ENCODE measurements around the gene PLCB3. TPM values are rescaled to one million over a fixed set of nuclear protein-coding genes. Genes with fewer than 3 reads are reported as not detected.

Gene PLCB3
- total and polyA plus RNA-seq, 2 of the 13 experiments (the other 11 are each of a cell fraction or from before 2014, with no cell fraction given), result 7.5 to 13.8 TPM

GRCh38 chr11:64246871-64247728, 4.2 kb upstream of the PLCB3 start, which contains the start of gene PPP1R14B (continued):
- no peak; the same call in 1 of the 2 replicates for TF ChIP-seq REPIN1 (CRISPR knock-in tag; IDR thresholded peaks at IDR 0.05; ENCODE audit: borderline replicate concordance, low read depth)
- 0 out of 2 replicates have a peak, but pooled peaks have one; percentile 24 for TF ChIP-seq WIZ (CRISPR knock-in tag; IDR thresholded peaks at IDR 0.05)
- TF ChIP-seq GPBP1L1 (CRISPR knock-in tag; IDR thresholded peaks at IDR 0.05), result no peak
- TF ChIP-seq, protein P1, sequence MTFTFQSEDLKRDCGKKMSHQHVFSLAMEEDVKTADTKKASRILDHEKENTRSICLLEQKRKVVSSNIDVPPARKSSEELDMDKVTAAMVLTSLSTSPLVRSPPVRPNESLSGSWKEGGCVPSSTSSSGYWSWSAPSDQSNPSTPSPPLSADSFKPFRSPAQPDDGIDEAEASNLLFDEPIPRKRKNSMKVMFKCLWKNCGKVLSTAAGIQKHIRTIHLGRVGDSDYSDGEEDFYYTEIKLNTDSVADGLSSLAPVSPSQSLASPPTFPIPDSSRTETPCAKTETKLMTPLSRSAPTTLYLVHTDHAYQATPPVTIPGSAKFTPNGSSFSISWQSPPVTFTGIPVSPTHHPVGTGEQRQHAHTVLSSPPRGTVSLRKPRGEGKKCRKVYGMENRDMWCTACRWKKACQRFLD (CRISPR knock-in tag; IDR thresholded peaks at IDR 0.05; ENCODE audit: borderline replicate concordance), result no peak
- TF ChIP-seq SMARCE1 (IDR thresholded peaks at IDR 0.05; ENCODE audit: borderline replicate concordance), result no peak
- TF ChIP-seq GABPB1 (CRISPR knock-in tag; IDR thresholded peaks at IDR 0.05), result peak; percentile 91
- TF ChIP-seq SETDB1 (CRISPR knock-in tag; IDR thresholded peaks at IDR 0.05; ENCODE audit: borderline replicate concordance), result no peak
- TF ChIP-seq, protein P2, sequence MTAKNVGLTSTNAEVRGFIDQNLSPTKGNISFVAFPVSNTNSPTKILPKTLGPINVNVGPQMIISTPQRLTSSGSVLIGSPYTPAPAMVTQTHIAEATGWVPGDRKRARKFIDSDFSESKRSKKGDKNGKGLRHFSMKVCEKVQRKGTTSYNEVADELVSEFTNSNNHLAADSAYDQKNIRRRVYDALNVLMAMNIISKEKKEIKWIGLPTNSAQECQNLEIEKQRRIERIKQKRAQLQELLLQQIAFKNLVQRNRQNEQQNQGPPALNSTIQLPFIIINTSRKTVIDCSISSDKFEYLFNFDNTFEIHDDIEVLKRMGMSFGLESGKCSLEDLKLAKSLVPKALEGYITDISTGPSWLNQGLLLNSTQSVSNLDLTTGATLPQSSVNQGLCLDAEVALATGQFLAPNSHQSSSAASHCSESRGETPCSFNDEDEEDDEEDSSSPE (CRISPR knock-in tag; IDR thresholded peaks at IDR 0.05), result no peak; the same call in 1 of the 2 replicates
- TF ChIP-seq TP53 (CRISPR knock-in tag; conservative IDR thresholded peaks at IDR 0.05), result no peak
- no peak for TF ChIP-seq MBNL3 (CRISPR knock-in tag; conservative IDR thresholded peaks at IDR 0.05)
- no peak for TF ChIP-seq SMYD3 (CRISPR knock-in tag; IDR thresholded peaks at IDR 0.05)
- TF ChIP-seq ZNF382 (CRISPR knock-in tag; IDR thresholded peaks at IDR 0.05; ENCODE audit: borderline replicate concordance), result no peak
- peak; percentile 85; the same call in 1 of the 2 replicates for TF ChIP-seq SSRP1 (CRISPR knock-in tag; IDR thresholded peaks at IDR 0.05)
- TF ChIP-seq ZNF761 (CRISPR knock-in tag; conservative IDR thresholded peaks at IDR 0.05), result no peak
- peak; percentile 40; the same call in 1 of the 2 replicates for TF ChIP-seq NR2C2 (CRISPR knock-in tag; IDR thresholded peaks at IDR 0.05; ENCODE audit: borderline replicate concordance)
- TF ChIP-seq ZNF746 (CRISPR knock-in tag; IDR thresholded peaks at IDR 0.05), result peak; percentile 53; the same call in 1 of the 2 replicates
- TF ChIP-seq ZNF280D (CRISPR knock-in tag; IDR thresholded peaks at IDR 0.05), result peak; percentile 43
- no peak for TF ChIP-seq PBX2 (CRISPR knock-in tag; IDR thresholded peaks at IDR 0.05)
- no peak for TF ChIP-seq FOXK2 (IDR thresholded peaks at IDR 0.05)
- no peak for TF ChIP-seq ZNF468 (CRISPR knock-in tag; IDR thresholded peaks at IDR 0.05)
